NCI-H69 (cell line): ENCODE results near the gene CES4A.

Experiments
- DNase-seq: peaks from one replicate; lab custom pipeline; 2025; lab: John Stamatoyannopoulos, UW

Gene CES4A

GRCh38 chr16:67053767-67054334, 65.5 kb downstream of the CES4A start:
- no peak for DNase-seq

- DNase-seq: no peak
Measured at GRCh38 chr16:67054901-67055300, 66.5 kb downstream of the CES4A start.

- no peak for DNase-seq
Measured at GRCh38 chr16:67055712-67056487, 67.5 kb downstream of the CES4A start.
